K562 (cell line): Measurements from ENCODE around the gene ITGA11. TPM values are rescaled to one million over a fixed set of nuclear protein-coding genes. Genes with fewer than 3 reads are reported as not detected.

ENCODE experiments used
- CEBPG ChIP-seq, 3 experiments: fragments of 200-800 bp in 1 of 3; sonication (Bioruptor generic) in 1 of 3; sonication (generic) in 1 of 3; formaldehyde crosslinking in 1 of 3; IDR thresholded peaks in 2 of 3; conservative IDR thresholded peaks in 1 of 3; 2 replicates each; pipeline versions ENCODE4 v1.6.1 to v1.8.0; 2016 to 2022; ENCODE audit warnings: missing compliant biosample characterization in 2 of 3, missing genetic modification characterization in 2 of 3, mild to moderate bottlenecking in 1 of 3, missing genetic modification reagents in 1 of 3
- DACH1 ChIP-seq: fragments of 450-650 bp; IDR thresholded peaks from 2 replicates; pipeline ENCODE4 v1.6.1; 2018; ENCODE audit not compliant: partially characterized antibody
- EHMT2 ChIP-seq: fragments of 450-650 bp; IDR thresholded peaks from 2 replicates; pipeline ENCODE4 v1.6.1; 2018; ENCODE audit warnings: antibody characterized with exemption
- FOSL1 ChIP-seq: fragments of 200-800 bp; sonication (Bioruptor generic); conservative IDR thresholded peaks from 2 replicates; pipeline ENCODE4 v1.6.1; 2016; ENCODE audit warnings: missing genetic modification characterization, missing compliant biosample characterization
- JUND ChIP-seq, 2 experiments: IDR thresholded peaks; 2 replicates in 1 of 2; 3 replicates in 1 of 2; pipeline ENCODE4 v1.6.1; 2011; ENCODE audit warnings: borderline replicate concordance in 2 of 2, low read depth in 2 of 2, low read length in 2 of 2, improper control_type of control experiment in 1 of 2, missing biosample characterization in 1 of 2, missing genetic modification characterization in 1 of 2, missing genetic modification reagents in 1 of 2
- MCM7 ChIP-seq, 2 experiments: fragments of 450-650 bp; IDR thresholded peaks; 2 replicates each; pipeline ENCODE4 v1.6.1; 2016 to 2018
- MYC ChIP-seq, 2 experiments: fragments of 250-450 bp in 1 of 2; sonication (Bioruptor Pico) in 1 of 2; IDR thresholded peaks; 2 replicates each; pipeline versions ENCODE4 v1.5.1 to v1.6.1; 2012 to 2021; ENCODE audit warnings: low read depth in 2 of 2, borderline replicate concordance in 1 of 2, improper control_type of control experiment in 1 of 2, low read length in 1 of 2, mild to moderate bottlenecking in 1 of 2, moderate library complexity in 1 of 2
- POLR2G ChIP-seq: fragments of 200-400 bp; formaldehyde crosslinking; IDR thresholded peaks from 2 replicates; pipeline ENCODE4 v1.6.1; 2017; ENCODE audit warnings: low read depth, mild to moderate bottlenecking, antibody characterized with exemption, low read length, moderate library complexity
- SAP30 ChIP-seq: fragments of 200-600 bp; sonication (generic); IDR thresholded peaks from 2 replicates; pipeline ENCODE4 v1.6.1; 2012; ENCODE audit warnings: borderline replicate concordance, low read depth, mild to moderate bottlenecking, moderate library complexity, low read length, control low read depth, inconsistent platforms; ENCODE audit not compliant: insufficient read depth, poor library complexity, severe bottlenecking
- SMARCA5 ChIP-seq: fragments of 450-650 bp; IDR thresholded peaks from 2 replicates; pipeline ENCODE4 v1.6.1; 2016
- SMARCE1 ChIP-seq: fragments of 450-650 bp; IDR thresholded peaks from 2 replicates; pipeline ENCODE4 v1.7.1; 2016; ENCODE audit warnings: mild to moderate bottlenecking
- SOX6 ChIP-seq: fragments of 450-650 bp; IDR thresholded peaks from 2 replicates; pipeline ENCODE4 v1.6.1; 2014; ENCODE audit warnings: mild to moderate bottlenecking
- TEAD4 ChIP-seq, 2 experiments: sonication (generic) in 1 of 2; formaldehyde crosslinking in 1 of 2; IDR thresholded peaks; 2 replicates each; pipeline versions ENCODE4 v1.6.1 to v1.8.0; 2012 to 2022; ENCODE audit warnings: borderline replicate concordance in 1 of 2, inconsistent platforms in 1 of 2, low read length in 1 of 2, mild to moderate bottlenecking in 1 of 2, missing genetic modification reagents in 1 of 2
- XRCC5 ChIP-seq: fragments of 200-400 bp; formaldehyde crosslinking; IDR thresholded peaks from 2 replicates; pipeline ENCODE4 v1.6.1; 2017; ENCODE audit warnings: low read depth, mild to moderate bottlenecking, low read length
- ZC3H8 ChIP-seq: fragments of 450-650 bp; IDR thresholded peaks from 2 replicates; pipeline ENCODE4 v1.6.1; 2017
- ZEB2 ChIP-seq: fragments of 450-650 bp; IDR thresholded peaks from 2 replicates; pipeline ENCODE4 v1.6.1; 2016
- ZNF12 ChIP-seq: sonication (generic); formaldehyde crosslinking; IDR thresholded peaks from 2 replicates; pipeline ENCODE4 v1.4.0; 2020; ENCODE audit warnings: mild to moderate bottlenecking, missing genetic modification reagents
- polyA plus RNA-seq, 8 experiments: library from polyadenylated mRNA; depleted of rRNA in 4 of 8; stranded (reverse) in 5 of 8; unstranded in 3 of 8; fragments of >200 nt; fragmentation: Nextera tagmentation in 2 of 8; fragmentation: Illumina TruSeq in 1 of 8; extraction: Ambion mirVana in 2 of 8; extraction: Trizol in 1 of 8; gene quantifications; 2 replicates each; pipeline versions ENCODE4 v1.2.1 to v1.2.3, GENCODE V29; 2011 to 2014; ENCODE audit warnings: inconsistent platforms in 1 of 8, missing spikeins in 1 of 8
- total RNA-seq, 7 experiments: library from RNA; depleted of rRNA in 6 of 7; stranded (reverse); fragments of >200 nt in 6 of 7; fragmentation: Illumina TruSeq in 2 of 7; extraction: Trizol in 2 of 7; gene quantifications; 2 replicates each; pipeline versions ENCODE4 v1.2.1 to v1.2.3, GENCODE V29; 2011 to 2021; ENCODE audit warnings: low replicate concordance in 1 of 7
- TF ChIP-seq, protein P1 (sequence below): fragments of 200-800 bp; sonication (Bioruptor generic); IDR thresholded peaks from 2 replicates; pipeline ENCODE4 v1.6.1; 2017; ENCODE audit warnings: missing genetic modification characterization, missing compliant biosample characterization
- TF ChIP-seq, protein P2 (sequence below): fragments of 450-650 bp; formaldehyde crosslinking; IDR thresholded peaks from 2 replicates; pipeline ENCODE4 v1.4.0; 2022; ENCODE audit warnings: missing genetic modification characterization
- TF ChIP-seq, protein P3 (sequence below): fragments of 250-450 bp; sonication (Bioruptor Pico); IDR thresholded peaks from 2 replicates; pipeline ENCODE4 v1.4.0; 2020

ITGA11 gene
- total and polyA plus RNA-seq, 9 of the 15 experiments (the other 6 are each of a cell fraction or from before 2014, with no cell fraction given) = 0.01 TPM; not detected in 8

DNA sequence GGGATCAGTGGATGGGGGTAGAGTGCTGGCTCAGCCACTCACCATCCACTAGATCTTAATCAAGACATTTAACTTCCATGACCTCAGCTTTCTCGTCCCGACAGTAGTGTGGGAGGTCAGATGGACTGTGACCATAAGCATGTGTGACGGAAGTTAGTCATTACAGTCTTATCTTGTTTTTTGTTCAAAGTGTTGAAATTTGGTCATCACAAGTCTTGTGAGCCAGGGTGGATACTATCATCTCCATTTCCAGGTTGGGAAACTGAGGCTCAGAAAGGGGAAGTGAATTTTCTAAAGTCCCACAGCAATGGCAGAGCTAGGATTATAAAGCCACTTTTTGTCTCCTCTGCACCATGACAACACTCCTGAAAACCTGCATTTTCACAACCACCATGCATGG is 32.0 kb upstream of the ITGA11 start (continued):
- TF ChIP-seq MYC (IDR thresholded peaks at IDR 0.05; ENCODE audit: low read depth, low read length) = no peak
- no peak for TF ChIP-seq MYC (CRISPR knock-in tag; IDR thresholded peaks at IDR 0.05; ENCODE audit: borderline replicate concordance, low read depth)
- peak; percentile 46; the same call in 1 of the 2 replicates for TF ChIP-seq SOX6
- TF ChIP-seq DACH1 = no peak
- TF ChIP-seq ZEB2 = 0 out of 2 replicates have a peak, but pooled peaks have one; percentile 22
- TF ChIP-seq, protein P1, sequence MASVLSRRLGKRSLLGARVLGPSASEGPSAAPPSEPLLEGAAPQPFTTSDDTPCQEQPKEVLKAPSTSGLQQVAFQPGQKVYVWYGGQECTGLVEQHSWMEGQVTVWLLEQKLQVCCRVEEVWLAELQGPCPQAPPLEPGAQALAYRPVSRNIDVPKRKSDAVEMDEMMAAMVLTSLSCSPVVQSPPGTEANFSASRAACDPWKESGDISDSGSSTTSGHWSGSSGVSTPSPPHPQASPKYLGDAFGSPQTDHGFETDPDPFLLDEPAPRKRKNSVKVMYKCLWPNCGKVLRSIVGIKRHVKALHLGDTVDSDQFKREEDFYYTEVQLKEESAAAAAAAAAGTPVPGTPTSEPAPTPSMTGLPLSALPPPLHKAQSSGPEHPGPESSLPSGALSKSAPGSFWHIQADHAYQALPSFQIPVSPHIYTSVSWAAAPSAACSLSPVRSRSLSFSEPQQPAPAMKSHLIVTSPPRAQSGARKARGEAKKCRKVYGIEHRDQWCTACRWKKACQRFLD (CRISPR knock-in tag) = no peak
- TF ChIP-seq CEBPG (CRISPR knock-in tag; IDR thresholded peaks at IDR 0.05) = no peak
- TF ChIP-seq CEBPG (tag; conservative IDR thresholded peaks at IDR 0.05 in 1 of 2, IDR thresholded peaks at IDR 0.05 in 1 of 2) = peak in 1 of 2 experiments; percentile 63; a peak in 1 of 4 replicates
- no peak for TF ChIP-seq SMARCA5
- TF ChIP-seq EHMT2 = no peak
- TF ChIP-seq ZC3H8 = no peak
- TF ChIP-seq MCM7 (IDR thresholded peaks at IDR 0.05) = no peak
- no peak for TF ChIP-seq XRCC5
- TF ChIP-seq TEAD4 (IDR thresholded peaks at IDR 0.05; ENCODE audit: low read length) = no peak
- TF ChIP-seq TEAD4 (CRISPR knock-in tag; IDR thresholded peaks at IDR 0.05; ENCODE audit: borderline replicate concordance) = no peak
- TF ChIP-seq SAP30 = no peak
- TF ChIP-seq ZNF12 (CRISPR knock-in tag) = no peak
- peak; percentile 94 for TF ChIP-seq FOSL1 (tag)
- TF ChIP-seq POLR2G = no peak
- peak; percentile 46; the same call in 1 of the 2 replicates for TF ChIP-seq SMARCE1
- TF ChIP-seq, protein P2, sequence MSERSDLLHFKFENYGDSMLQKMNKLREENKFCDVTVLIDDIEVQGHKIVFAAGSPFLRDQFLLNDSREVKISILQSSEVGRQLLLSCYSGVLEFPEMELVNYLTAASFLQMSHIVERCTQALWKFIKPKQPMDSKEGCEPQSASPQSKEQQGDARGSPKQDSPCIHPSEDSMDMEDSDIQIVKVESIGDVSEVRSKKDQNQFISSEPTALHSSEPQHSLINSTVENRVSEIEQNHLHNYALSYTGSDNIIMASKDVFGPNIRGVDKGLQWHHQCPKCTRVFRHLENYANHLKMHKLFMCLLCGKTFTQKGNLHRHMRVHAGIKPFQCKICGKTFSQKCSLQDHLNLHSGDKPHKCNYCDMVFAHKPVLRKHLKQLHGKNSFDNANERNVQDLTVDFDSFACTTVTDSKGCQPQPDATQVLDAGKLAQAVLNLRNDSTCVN (CRISPR knock-in tag) = no peak
- TF ChIP-seq, protein P3, sequence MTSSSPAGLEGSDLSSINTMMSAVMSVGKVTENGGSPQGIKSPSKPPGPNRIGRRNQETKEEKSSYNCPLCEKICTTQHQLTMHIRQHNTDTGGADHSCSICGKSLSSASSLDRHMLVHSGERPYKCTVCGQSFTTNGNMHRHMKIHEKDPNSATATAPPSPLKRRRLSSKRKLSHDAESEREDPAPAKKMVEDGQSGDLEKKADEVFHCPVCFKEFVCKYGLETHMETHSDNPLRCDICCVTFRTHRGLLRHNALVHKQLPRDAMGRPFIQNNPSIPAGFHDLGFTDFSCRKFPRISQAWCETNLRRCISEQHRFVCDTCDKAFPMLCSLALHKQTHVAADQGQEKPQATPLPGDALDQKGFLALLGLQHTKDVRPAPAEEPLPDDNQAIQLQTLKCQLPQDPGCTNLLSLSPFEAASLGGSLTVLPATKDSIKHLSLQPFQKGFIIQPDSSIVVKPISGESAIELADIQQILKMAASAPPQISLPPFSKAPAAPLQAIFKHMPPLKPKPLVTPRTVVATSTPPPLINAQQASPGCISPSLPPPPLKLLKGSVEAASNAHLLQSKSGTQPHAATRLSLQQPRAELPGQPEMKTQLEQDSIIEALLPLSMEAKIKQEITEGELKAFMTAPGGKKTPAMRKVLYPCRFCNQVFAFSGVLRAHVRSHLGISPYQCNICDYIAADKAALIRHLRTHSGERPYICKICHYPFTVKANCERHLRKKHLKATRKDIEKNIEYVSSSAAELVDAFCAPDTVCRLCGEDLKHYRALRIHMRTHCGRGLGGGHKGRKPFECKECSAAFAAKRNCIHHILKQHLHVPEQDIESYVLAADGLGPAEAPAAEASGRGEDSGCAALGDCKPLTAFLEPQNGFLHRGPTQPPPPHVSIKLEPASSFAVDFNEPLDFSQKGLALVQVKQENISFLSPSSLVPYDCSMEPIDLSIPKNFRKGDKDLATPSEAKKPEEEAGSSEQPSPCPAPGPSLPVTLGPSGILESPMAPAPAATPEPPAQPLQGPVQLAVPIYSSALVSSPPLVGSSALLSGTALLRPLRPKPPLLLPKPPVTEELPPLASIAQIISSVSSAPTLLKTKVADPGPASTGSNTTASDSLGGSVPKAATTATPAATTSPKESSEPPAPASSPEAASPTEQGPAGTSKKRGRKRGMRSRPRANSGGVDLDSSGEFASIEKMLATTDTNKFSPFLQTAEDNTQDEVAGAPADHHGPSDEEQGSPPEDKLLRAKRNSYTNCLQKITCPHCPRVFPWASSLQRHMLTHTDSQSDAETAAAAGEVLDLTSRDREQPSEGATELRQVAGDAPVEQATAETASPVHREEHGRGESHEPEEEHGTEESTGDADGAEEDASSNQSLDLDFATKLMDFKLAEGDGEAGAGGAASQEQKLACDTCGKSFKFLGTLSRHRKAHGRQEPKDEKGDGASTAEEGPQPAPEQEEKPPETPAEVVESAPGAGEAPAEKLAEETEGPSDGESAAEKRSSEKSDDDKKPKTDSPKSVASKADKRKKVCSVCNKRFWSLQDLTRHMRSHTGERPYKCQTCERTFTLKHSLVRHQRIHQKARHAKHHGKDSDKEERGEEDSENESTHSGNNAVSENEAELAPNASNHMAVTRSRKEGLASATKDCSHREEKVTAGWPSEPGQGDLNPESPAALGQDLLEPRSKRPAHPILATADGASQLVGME (CRISPR knock-in tag) = no peak
- peak; percentile 80 for TF ChIP-seq JUND (IDR thresholded peaks at IDR 0.05; ENCODE audit: borderline replicate concordance, low read depth, low read length)
- TF ChIP-seq JUND (tag; IDR thresholded peaks at IDR 0.05; ENCODE audit: borderline replicate concordance, low read depth, low read length) = peak; percentile 39; the same call in 1 of the 3 replicates
